8988T (cell line): ENCODE data around the gene EXOSC9.

Experiments used
- DNase-seq: peaks from one replicate; pipeline ENCODE4 v3.0.0; 2011

EXOSC9 gene

DNA sequence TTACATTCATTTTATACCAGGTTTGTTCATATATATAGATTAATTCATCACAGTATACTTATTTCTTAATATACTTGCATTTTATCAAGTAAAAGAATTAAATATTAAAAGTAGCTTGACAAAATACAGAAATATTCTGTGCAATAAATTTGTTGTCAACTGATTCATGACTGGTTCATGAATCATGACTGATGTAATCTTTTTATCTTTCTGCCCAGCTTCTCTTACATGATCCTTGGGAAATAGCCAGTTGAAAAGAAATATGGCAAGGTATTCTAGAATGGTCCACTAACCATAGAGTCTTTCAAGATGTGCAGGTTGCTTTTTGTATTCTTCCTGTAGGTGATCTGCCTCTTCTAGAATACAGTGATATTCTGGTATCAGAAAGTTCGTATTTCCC, 26.7 kb downstream of the EXOSC9 start:
- DNase-seq, result no peak

DNA sequence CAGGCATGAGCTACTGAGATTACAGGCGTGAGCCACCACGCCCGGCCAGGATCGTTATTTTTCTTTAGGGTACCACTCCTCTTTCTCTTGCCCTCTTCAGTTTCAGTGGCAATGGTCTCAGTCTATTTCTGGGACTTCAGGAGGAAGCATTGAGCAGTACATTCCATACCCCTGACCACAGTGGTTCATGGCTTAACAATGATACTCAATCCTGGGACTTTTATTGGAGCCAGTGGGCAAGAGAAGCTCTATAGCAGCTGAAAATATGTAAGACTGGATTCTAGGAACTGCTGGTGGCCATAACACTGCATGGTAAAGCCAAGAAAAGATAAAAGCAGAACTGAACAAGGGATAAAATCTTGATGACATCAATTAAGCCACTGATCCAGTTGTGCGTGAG, 28.4 kb downstream of the EXOSC9 start:
- DNase-seq, result no peak

DNA sequence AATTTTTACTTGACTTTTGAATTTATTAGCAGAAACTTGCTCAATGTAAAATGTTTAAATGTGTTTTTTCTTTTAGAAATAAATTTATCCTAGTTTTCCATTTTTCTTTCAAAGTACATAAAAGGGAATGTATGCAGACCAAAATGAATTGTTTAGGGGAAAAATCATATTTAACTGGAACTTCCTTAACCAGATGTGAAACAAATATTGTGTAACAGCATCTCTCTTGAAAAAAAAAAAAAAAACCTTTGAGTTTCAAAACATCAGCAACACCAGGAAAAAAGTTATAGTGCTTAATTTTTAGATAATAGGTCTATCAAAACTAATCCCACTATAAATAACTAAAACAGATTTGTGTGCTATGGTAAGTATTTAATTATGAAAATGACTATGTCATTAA, 37.0 kb downstream of the EXOSC9 start:
- no peak for DNase-seq

DNA sequence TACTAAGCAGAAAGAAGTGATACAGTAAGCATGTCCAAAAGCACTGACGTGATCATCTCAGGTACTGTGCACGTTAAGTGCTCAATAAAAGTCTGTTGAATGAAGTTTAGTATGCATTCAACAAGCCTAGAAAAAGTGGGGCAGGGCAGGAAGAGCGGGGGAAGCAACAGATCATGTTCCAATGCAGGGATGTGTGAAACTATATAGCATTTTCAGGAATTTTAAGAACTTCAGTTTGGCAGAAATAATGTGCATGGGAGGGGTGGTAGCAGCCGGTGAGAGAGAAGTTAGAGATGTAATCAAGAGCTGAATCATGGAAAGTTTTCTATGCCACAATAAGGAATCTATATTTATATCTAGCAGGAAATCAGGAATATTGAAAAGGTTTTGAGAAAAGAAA, 41.7 kb downstream of the EXOSC9 start:
- DNase-seq, result no peak

DNA sequence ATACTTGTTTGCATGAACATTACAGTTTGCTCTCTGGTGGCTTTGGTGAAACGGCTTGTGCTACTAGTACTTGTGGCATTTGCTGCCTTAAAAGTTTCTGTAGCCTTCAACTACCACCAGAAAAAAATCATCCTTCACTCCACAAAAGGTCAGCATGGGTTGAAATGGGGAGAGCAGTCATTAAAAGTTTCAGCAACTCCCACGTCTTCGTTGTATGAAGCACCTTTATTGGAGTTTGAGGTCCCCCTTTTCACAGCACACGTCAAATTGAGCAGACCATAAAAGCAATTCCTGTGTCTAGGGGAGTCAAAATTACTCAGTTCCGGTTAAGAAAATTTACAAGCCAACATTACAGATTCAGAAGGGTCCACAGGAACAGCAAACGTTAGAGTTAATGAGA, 45.5 kb downstream of the EXOSC9 start:
- no peak for DNase-seq

DNA sequence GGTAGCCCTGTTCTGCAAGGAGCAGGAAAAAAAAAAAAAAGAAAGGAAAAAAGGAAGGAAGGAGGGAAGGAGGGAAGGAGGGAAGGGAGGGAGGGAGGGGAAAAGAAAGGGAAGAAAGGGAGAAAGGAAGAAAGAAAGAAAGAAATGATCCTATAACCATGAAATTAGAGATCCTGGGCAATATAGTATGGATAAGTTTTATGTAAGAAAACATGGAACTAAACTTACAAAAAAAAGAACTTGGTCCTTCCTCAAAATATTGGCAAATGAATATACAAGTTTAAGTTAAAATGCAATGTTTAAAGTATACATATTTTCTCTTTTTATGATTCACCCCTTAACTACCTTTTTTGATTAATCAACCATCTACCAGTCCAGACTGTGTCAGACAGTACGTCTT, 50.2 kb downstream of the EXOSC9 start:
- DNase-seq, result no peak

DNA sequence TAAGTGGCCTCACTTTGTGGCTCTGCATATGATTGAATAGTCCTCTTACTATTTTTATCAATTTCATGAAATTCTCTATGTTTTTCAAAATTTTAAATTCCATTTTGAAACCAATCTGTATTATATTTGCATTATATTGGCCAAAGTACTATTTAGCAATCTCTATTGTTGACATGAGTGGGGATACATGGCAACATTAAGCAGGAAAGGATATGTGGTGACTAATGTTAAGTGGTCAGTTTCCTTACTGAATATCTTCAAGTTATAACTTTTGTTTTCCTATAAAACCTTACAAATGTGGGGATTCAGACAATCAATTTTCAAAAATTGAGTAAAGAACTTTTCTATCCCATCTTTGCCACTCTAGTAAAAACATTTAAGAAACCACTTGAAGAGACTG, 59.0 kb downstream of the EXOSC9 start:
- no peak for DNase-seq

DNA sequence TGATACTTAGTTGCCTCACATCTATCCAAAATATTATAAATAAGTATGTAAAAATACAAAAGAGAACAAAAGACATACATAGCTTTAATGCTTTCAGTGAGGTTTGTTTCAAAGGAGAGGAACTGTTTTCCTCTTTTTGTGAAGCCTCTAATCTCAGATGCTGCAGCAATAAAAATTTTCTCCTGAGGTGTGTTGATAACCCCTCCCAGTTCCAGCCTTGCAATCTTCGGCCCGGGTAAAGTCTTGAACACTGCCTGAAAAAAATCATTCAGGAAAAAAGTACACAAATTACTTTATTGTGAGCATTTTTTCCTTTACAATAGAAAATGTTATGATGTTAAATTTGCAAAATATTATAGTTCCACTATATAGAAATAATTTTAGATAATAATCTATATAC, 60.3 kb downstream of the EXOSC9 start:
- no peak for DNase-seq

DNA sequence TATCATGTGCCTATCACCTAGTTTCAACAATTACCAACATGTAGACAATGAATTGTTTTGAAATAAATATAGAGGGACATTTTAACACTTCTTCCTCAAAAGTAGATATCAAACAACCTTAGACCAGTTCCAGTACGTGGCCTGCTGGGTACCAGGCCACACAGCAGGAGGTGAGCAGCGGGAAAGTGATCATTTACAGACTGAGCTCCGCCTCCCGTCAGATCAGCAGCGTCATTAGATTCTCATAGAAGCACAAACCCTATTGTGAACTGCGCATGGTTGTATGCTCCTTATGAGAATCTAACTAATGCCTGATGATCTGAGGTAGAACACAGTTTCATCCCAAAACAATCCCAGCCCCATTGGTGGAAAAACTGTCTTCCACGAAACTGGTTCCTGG, 62.7 kb downstream of the EXOSC9 start:
- no peak for DNase-seq
